ENCODE measurements around the gene DOK6.
"Not testable (repeated sequence)": the region's sequence is repeated elsewhere in the genome, so short reads cannot be mapped to it uniquely, and the experiment has no call there.

The DOK6 gene

GRCh38 chr18:69400253-69400975 lies at the start of gene DOK6:
Gene DOK6, plus strand, starts transcription at chr18:69400888.
- DNase-seq = no peak

GRCh38 chr18:69353023-69353422 lies 47.7 kb upstream of the DOK6 start:
- no peak for DNase-seq

GRCh38 chr18:69357590-69357989 lies 43.1 kb upstream of the DOK6 start:
- DNase-seq = no peak

- DNase-seq = no peak
These were observed 42.3 kb upstream of the DOK6 start for GRCh38 chr18:69358212-69358895.

GRCh38 chr18:69359768-69360167 lies 40.9 kb upstream of the DOK6 start:
- not testable (repeated sequence) for DNase-seq

- DNase-seq = no peak
These were observed 35.8 kb upstream of the DOK6 start for GRCh38 chr18:69364930-69365329.

GRCh38 chr18:69365658-69366057 lies 35.0 kb upstream of the DOK6 start:
- DNase-seq = no peak

- DNase-seq = no peak
These were observed 33.6 kb upstream of the DOK6 start for GRCh38 chr18:69367104-69367503.

- no peak for DNase-seq
These were observed 29.0 kb upstream of the DOK6 start for GRCh38 chr18:69371729-69372128.

GRCh38 chr18:69380324-69380723 lies 20.4 kb upstream of the DOK6 start:
- DNase-seq = no peak

- DNase-seq = no peak
These were observed 17.5 kb upstream of the DOK6 start for GRCh38 chr18:69383186-69383585.

- DNase-seq = no peak
These were observed 13.5 kb upstream of the DOK6 start for GRCh38 chr18:69387186-69387585.

- no peak for DNase-seq
These were observed 12.5 kb upstream of the DOK6 start for GRCh38 chr18:69388222-69388621.

- no peak for DNase-seq
These were observed 3.6 kb upstream of the DOK6 start for GRCh38 chr18:69397096-69397495.

- no peak for DNase-seq
These were observed 1.4 kb upstream of the DOK6 start for GRCh38 chr18:69399253-69399652.

- no peak for DNase-seq
These were observed 213 bp downstream of the DOK6 start for GRCh38 chr18:69400976-69401225.

- no peak for DNase-seq
These were observed 711 bp downstream of the DOK6 start for GRCh38 chr18:69401226-69401971.

- DNase-seq = no peak
These were observed 1.4 kb downstream of the DOK6 start for GRCh38 chr18:69401972-69402532.

- DNase-seq = no peak
These were observed 1.9 kb downstream of the DOK6 start for GRCh38 chr18:69402533-69402989.

- DNase-seq = no peak
These were observed 7.8 kb downstream of the DOK6 start for GRCh38 chr18:69408522-69408921.

GRCh38 chr18:69411199-69411598 lies 10.5 kb downstream of the DOK6 start:
- no peak for DNase-seq

GRCh38 chr18:69414184-69414583 lies 13.5 kb downstream of the DOK6 start:
- DNase-seq = no peak

- DNase-seq = no peak
These were observed 32.2 kb downstream of the DOK6 start for GRCh38 chr18:69432847-69433246.

- no peak for DNase-seq
These were observed 34.3 kb downstream of the DOK6 start for GRCh38 chr18:69435000-69435399.
